Embryonic facial prominence (tissue), 1 donor: Measurements from ENCODE around the gene SLC8A2.
"Not testable (repeated sequence)": the region's sequence is repeated elsewhere in the genome, so short reads cannot be mapped to it uniquely, and the experiment has no call there.

Experiments
- DNase-seq: peaks from one replicate; pipeline ENCODE4 v3.0.0-alpha.2; 2016; ENCODE audit errors: extremely low spot score

The SLC8A2 gene

GRCh38 chr19:47411696-47412095 lies 60.0 kb downstream of the SLC8A2 start:
- not testable (repeated sequence) for DNase-seq

DNA sequence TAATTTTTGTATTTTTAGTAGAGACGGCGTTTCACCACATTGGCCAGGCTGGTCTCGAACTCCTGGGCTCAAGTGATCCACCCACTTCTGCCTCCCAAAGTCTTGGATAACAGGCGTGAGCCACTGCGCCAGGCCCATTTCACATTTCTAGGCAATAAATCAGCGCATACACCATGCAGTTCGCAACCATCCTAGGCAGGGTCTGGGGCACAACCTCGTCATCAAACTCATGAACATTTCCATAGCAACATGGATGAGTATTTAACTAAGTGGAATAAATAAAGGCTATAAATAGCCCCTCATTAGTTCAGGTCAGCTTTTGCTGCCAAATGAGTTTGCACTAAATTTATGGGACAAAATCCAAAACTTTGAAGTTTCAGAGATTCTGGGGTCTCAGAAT lies 60.6 kb downstream of the SLC8A2 start:
- DNase-seq, result no peak

- DNase-seq, result no peak
Observed at GRCh38 chr19:47408156-47408938, 63.3 kb downstream of the SLC8A2 start.

- DNase-seq, result no peak
Observed at GRCh38 chr19:47407417-47407774, 64.3 kb downstream of the SLC8A2 start.

DNA sequence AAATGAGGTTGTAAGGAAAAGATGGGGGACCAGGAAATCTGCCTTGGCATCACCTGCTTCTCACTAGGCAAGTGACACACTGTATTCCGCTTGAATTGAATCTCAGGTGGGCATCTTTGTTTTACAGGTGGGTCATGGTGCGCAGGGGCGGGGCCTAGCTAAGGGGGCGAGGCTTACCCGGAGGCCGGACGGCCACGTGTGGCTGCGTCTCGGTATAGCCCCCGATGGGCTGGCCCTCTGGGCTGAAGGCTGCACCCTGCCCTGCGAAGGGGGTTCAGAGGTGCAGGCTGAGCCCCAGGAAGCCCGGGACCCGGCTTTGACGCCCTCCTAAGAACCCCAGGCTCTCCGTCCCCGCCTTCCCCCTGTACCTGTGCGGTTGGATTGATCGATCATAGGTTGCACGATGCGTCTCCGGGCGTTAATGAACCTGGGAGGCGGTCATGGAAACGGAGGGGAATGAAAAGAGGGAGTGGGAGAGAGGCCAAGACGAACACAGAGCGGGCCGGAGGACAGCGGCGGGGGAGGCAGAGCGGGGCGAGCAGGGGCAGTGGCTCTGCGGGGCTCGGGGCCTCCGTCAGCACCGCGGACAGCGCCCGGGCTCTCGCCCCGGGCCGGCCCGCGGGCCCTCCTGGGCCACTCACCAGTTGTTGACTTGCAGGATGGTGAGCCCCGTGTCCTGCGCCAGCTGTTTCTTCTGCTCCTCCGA lies 64.8 kb downstream of the SLC8A2 start:
- DNase-seq, result no peak

GRCh38 chr19:47405854-47406417 lies 65.8 kb downstream of the SLC8A2 start:
- no peak for DNase-seq

GRCh38 chr19:47405197-47405550 lies 66.5 kb downstream of the SLC8A2 start:
- DNase-seq, result no peak

- DNase-seq, result no peak
Observed at GRCh38 chr19:47404334-47405196, 67.1 kb downstream of the SLC8A2 start.

- no peak for DNase-seq
Observed at GRCh38 chr19:47402504-47402903, 69.2 kb downstream of the SLC8A2 start.

- DNase-seq, result no peak
Observed at GRCh38 chr19:47398707-47399597, 72.7 kb downstream of the SLC8A2 start.

- no peak for DNase-seq
Observed at GRCh38 chr19:47391510-47392223, 80.0 kb downstream of the SLC8A2 start.

GRCh38 chr19:47390533-47391488 lies 80.9 kb downstream of the SLC8A2 start:
- DNase-seq, result no peak

GRCh38 chr19:47389150-47389556 lies 82.5 kb downstream of the SLC8A2 start:
- no peak for DNase-seq

GRCh38 chr19:47388721-47389120 lies 83.0 kb downstream of the SLC8A2 start:
- not testable (repeated sequence) for DNase-seq

DNA sequence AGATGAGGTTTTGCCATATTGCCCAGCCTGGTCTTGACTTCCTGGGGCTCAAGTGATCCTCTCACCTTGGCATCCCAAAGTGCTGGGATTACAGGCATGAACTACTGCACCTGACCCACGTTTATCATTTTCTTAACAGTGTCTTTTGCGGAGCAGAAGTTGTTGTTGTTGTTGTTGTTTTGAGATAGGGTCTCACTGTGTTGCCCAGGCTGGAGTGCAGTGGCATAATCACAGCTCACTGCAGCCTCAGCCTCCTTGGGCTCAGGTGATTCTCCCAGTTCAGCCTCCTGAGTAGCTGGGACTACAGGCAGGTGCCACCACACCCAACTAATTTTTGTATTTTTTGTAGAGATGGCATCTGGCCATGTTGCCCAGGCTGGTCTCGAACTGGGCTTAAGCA lies 84.1 kb downstream of the SLC8A2 start:
- not testable (repeated sequence) for DNase-seq

DNA sequence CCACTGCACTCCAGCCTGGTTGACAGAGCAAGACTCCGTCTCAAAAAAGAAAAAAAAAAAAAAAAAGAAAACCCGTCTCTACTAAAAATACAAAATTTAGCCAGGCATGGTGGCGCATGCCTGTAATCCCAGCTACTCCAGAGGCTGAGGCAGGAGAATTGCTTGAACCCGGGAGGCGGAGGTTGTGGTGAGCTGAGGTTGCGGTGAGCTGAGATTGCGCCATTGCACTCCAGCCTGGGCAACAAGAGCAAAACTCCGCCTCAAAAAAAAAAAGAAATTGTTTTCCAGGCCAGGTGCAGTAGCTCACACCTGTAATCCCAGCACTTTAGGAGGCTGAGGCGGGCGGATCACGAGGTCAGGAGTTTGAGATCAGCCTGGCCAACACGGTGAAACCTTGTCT lies 85.1 kb downstream of the SLC8A2 start:
- not testable (repeated sequence) for DNase-seq

- DNase-seq, result not testable (repeated sequence)
Observed at GRCh38 chr19:47384533-47384932, 87.2 kb downstream of the SLC8A2 start.

GRCh38 chr19:47383890-47384289 lies 87.8 kb downstream of the SLC8A2 start:
- DNase-seq, result not testable (repeated sequence)

DNA sequence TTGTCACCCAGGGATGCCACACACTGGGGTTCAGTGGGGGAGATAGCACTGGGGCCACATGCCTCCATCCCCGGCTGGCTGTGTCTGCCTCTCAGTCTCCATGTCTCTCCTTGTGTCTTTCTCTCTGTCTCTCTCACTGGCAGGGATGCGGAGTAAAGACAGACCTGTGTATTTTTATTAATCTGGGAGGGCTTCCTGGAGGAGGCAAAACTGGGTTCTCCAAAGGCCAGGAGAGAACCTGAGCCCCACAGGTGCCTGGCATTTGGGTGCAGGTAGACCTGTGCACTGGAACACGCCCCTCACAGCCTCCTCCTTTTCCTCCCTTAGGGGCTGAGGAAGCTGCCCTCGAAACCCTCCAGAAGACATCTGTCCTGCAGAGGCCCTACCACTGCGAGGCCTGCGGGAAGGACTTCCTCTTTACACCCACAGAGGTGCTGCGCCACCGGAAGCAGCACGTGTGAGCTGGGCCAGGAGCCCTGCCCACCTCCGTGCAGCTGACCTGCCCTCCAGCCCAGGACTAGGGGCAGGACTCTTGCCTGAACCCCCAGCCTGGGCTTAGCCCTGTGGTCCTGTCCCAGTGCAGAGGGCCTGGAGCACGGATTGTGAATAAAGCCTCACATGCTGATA lies 89.9 kb downstream of the SLC8A2 start:
- no peak for DNase-seq
